ENCODE measurements around the gene BRAF.
"Not testable (repeated sequence)": the region's sequence is repeated elsewhere in the genome, so short reads cannot be mapped to it uniquely, and the experiment has no call there.

The BRAF gene

DNA sequence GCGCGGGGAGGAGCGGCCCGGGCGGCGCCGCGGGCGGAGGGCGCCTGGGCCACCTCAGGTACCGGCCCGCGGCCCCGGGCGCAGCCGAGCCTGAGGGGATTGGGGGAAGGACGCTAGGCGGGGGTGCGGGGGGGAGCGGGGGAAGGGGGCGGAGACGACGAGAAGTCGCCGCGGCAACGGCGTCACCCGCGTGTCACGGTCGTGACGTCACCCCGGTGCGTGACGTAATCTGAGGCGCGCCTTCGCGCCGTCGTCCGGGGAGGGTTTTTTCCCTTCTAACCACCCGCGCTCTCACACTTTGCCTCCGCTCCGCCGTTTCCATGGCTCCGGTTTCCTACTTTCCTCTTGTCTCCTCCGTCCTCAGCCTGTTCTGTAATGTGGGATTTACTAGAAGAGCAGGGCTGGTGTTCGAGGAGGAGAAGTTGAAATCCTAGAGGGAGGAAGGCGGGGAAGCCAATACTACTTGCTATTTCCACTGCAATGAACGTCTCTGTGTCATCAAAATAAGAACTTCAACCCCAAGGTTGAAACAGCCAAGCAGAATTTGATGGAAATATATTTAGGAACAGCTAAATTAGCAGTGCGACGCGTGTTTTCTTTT lies at the start of gene BRAF:
TSS of gene BRAF (minus strand) at position 109 of the 601 bp plus-strand sequence. CDS start 226 bp downstream, outside the sequence.
- DNase-seq = peak; percentile 100

DNA sequence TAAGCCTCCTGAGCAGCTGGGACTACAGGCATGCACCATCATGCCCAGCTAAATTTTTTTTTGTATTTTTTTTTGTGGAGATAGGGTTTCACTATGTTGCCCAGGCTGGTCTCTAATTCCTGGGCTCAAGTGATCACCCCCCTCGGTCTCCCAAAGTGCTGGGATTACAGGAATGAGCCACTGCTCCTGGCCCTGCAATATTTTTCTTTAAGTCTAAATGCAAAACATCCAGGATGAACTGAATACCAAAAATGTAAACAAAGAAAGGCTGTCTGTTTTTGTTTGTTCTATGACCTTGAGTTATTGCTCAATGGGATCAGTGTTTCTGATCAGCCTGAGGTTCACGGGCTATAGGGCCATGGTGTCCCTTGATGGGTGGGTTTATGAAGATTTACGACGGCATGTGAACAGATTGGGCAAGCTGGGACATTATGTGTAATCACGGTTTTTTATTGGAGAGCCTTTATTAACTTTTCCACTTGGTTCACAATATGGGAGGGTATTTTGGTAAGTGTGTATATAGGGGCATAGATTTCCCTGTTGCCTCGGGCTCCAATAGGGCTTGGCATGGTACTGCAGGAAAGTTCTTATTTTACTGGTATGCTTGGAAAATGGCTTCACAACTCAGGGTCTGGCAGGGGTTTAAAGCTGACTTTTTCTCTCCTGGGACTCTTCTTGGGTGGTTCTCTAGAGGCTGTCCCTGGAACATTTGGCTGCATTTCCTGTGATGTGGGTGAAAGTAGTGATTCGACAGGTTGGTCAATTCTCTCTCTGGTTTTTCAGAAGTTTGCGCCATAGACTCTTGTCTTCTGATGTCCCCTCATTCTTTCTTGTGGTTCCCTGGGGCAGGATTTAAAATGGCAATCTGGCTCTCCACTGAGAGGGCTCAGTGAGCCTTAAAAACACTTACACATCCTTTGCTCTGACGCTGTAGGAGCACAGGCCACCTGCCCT lies 48.4 kb upstream of the BRAF start:
- DNase-seq = no peak

DNA sequence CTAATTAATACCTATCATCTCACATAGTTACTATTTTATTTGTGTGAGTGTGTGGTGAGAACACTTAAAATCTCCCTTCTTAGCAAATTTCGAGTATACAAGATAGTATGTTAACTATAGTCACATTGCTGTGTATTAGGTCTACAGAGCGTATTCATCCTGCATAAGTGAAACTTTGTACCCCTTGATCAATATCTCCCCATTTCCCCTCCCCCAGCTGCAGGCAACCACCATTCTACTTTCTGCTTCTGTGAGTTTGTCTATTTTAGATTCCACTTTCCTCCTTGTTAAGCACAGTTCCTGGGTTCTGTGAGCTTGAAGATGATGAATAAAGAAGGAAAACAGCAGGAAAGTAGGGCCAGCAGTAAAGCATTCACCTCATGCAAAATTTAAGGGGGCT lies 47.6 kb upstream of the BRAF start:
- no peak for DNase-seq

DNA sequence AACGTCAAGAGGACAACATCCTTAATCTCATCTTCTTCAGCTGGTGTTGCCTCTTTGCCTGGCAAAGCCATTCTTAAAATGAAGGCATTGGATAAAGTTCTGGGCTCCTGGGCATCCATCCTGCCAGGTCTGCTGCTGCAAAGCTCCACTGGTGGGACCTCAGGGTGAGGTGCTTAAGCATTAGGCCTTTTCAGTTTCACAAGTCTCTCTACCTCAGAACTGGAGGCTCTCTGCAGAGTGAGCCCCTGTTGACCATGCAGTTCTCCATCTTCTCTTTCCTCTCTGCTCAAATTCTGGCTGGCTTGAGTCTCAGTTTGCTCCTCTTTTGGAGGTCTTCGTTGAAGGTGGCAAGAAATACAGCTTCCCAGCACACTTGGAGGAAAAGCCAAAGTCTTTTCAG lies 42.7 kb upstream of the BRAF start:
- DNase-seq = no peak

DNA sequence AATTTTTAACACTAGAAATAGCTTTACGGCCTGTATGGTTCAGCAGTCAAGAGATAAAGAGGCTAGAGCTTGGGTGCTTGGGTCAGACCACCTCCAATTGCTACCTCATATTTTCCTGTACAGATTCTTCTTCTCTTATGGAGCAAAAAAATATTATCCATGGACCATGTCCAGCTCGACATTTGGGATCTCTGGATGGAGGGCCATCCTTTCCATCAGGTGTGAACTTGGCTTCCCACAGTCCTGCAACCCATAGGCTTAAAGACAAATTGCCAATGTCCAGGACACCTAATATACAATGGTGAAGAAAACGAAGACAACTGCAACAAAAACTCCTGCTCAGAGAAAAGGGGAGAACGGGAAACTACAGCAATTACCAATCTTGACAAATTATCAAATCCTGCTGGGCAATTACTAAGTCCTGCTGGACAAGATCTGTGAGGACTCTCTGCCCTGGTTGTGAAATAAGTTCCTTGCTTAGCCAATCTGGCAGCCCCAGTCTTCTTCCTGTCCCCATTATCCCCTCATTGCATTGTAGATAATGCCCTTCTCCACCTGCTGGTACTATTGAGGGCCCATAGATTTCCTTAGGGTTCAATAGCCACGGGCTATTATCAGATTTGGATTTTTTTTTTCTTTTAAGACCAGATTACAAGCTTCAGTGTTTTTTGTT lies 42.0 kb upstream of the BRAF start:
- no peak for DNase-seq

DNA sequence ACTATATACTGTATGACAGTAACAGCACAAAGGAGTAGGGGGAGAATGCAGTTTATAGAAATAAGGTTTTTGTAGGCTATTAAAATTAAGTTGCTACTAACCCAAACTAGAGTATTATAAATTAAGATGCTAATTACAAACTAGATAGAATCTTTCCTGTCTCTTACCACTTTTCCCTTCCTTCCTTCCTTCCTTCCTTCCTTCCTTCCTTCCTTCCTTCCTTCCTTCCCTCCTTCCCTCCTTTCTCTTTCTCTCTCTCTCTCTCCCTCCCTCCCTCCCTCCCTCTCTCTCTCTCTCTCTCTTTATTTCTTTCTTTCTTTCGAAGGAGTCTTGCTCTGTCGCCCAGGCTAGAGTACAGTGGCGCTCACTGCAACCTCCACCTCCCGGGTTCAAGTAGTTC lies 36.4 kb upstream of the BRAF start:
- DNase-seq = no peak

DNA sequence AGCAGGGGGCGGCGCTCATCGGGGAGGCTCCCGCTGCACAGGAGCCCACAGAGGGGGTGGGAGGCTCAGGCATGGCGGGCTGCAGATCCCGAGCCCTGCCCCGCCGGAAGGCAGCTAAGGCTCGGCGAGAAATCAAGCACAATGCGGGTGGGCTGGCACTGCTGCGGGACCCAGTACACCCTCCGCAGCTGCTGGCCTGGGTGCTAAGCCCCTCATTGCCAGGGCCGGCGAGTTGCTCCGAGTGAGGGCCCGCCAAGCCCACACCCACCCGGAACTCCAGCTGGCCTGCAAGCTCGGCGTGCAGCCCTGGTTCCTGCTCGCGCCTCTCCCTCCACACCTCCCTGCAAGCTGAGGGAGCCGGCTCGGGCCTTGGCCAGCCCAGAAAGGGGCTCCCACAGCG lies 32.3 kb upstream of the BRAF start:
- not testable (repeated sequence) for DNase-seq

DNA sequence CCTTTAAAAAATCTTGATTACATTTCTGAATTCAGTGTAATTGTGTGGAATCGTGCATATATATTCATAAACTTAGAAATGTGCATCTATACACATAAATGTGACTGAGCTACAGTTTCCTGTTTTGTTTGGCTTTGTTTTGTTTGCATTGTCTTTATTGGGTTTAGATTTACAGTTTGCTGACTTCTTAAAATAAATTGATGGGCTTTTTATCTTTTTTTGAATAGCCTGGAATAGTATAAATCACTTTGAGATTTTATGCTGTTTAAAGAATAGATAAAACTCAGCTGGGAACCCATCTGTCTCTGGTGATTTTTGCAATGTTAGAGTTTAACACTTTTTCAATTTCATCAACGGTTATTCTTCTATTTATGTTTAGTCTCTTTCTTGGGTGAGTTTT lies 21.2 kb upstream of the BRAF start:
- DNase-seq = no peak

DNA sequence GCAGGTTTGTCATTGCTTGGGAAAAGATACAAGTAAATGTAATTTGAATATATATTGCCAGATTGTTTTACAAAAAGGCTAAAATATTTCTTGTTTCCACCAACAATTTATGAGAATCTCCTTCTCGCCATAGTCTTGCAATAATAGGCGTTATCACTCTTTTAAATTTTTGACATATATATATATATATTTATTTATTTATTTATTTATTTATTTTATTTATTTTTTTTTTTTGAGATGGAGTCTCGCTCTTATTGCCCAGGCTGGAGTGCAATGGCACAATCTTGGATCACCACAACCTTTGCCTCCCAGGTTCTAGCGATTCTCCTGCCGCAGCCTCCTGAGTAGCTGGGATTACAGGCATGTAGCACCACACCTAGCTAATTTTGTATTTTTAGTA lies 17.5 kb upstream of the BRAF start:
- not testable (repeated sequence) for DNase-seq

DNA sequence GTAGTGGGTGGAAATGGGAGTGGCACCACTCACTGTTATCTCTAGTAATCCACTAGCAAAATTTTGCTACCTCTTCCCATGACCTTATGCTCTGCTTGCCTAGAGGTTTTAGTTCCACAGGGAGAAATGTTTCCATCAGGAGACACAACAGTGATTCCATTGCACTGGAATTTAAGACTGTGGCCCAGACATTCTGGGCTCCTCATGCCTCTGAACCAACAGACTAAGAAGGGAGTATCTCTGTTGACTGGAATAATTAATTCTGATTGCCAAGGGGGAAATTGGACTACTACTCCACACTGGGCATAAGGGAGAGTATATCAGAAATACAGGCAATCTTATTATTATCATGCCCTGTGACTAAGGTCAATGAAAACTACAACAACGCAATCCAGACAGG lies 16.2 kb upstream of the BRAF start:
- no peak for DNase-seq

DNA sequence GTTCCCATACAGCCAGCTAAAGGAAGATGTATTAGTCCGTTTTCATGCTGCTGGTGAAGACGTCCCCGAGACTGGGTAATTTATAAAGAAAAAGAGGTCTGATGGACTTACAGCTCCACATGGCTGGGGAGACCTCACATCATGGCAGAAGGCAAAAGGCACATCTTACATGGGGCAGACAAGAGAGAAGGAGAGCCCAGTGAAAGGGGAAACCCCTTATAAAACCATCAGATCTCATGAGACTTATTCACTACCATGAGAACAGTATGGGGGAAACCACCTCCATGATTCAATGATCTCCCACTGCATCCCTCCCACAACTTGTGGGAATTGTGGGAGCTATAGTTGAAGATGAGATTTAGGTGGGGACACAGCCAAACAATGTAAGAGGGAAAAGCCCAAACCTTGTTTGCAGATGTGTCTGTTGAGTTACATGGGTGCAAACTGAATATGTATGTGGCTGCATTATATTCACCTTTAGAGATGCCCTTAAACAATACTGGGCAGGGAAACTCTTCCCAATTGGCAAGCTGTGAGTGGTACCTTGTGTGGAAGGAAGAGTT lies 13.1 kb upstream of the BRAF start:
- no peak for DNase-seq

DNA sequence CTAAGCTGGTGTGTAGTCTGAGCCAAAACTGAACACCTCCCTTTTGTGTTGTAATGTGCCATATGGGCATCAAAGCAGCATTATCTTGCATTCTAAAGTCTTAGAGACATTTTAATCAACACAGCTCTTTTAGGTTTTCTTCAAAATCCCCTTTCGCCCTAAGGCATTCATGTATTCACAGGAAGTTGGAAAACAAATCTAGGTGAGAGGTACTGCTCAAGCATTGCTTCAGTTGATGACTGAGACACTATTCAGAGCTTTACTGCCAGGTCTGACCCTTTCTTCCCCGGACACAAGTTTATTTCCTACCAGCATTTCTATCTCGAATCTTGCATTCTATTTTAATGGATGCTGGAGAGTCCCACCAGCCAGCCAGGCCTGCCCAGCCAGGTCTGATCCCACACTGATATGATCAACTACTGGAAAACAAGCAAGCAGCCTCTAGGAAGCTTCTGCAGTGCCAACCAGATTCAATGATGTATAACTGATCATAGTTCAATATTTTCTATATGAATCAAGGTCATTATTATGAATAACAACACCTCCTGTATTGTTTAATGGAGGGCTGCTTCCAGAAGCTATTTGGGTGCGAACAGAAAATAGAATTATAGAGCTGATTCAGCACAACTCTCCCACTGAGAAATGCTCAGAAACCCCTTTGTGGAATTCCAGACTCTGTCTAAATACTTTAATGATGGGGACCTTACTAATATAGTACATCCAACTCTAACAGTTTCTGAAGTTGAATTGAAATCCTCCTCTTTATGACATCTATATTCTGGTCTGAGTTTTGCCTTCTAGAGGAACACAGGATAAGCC lies 4.0 kb upstream of the BRAF start:
- DNase-seq = no peak

DNA sequence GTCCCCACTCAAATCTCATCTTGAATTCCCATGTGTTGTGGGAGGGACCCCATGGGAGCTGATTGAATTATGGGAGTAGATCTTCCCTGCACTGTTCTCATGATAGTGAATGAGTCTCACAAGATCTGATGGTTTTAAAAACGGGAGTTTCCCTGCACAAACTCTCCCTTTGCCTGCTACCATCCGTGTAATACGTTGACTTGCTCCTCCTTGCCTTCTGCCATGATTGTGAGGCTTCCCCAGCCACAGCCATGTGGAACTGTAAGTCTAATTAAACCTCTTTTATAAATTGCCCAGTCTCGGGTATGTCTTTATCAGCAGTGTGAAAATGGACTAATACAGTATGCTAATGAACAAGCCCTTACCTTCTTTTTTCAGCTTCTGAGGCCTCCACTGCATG lies 3.2 kb upstream of the BRAF start:
- not testable (repeated sequence) for DNase-seq

DNA sequence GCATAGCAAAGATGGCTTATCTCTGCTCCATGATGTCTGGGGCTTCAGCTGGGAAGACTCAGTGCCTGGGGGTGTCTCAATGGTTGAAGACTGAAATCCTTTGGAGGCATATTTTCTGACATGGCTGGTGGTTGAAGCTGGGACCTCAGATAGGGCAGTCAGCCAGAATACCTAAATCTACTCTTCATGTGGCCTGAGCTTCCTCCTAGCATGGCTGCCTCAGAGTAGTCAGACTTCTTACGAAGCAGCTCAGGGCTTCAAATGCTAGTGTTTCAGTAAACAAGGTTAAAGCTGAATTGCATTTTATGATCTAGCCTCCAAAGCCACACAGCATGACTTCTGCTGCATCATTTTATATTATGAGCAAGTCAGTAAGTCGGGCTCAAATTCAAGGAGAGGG lies 2.6 kb upstream of the BRAF start:
- no peak for DNase-seq

DNA sequence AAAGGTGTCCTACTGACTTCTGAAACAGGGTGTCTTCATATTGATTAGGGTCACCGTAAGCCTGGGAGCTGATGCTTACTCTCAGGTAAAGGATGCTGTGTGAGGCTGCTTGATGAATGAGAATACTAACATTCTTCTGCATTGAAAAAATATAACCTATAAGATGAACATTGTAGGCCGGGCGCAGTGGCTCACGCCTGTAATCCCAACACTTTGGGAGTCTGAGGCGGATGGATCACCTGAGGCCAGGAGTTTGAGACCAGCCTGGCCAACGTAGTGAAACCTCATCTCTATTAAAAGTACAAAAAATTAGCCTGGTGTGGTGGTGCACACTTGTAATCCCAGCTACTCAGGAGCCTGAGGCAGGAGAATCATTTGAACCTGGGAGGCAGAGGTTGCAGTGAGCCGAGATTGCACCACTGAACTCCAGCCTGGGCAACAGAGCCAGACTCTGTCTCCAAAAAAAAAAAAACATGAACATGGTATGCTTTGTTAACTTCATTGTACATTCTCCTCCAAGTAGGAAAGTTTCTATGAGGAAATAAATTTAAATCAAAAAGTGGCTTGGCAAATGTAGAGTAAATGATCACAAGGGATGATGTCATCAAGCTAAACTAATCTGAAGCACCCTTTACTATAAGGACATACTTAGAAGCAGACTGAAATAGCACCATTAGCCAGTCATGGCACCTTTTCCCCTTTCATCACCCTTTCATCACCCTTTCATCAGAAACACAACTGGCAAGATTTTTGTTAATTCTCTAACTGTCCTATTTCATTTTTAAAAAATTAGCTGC lies 1.5 kb upstream of the BRAF start:
- no peak for DNase-seq

DNA sequence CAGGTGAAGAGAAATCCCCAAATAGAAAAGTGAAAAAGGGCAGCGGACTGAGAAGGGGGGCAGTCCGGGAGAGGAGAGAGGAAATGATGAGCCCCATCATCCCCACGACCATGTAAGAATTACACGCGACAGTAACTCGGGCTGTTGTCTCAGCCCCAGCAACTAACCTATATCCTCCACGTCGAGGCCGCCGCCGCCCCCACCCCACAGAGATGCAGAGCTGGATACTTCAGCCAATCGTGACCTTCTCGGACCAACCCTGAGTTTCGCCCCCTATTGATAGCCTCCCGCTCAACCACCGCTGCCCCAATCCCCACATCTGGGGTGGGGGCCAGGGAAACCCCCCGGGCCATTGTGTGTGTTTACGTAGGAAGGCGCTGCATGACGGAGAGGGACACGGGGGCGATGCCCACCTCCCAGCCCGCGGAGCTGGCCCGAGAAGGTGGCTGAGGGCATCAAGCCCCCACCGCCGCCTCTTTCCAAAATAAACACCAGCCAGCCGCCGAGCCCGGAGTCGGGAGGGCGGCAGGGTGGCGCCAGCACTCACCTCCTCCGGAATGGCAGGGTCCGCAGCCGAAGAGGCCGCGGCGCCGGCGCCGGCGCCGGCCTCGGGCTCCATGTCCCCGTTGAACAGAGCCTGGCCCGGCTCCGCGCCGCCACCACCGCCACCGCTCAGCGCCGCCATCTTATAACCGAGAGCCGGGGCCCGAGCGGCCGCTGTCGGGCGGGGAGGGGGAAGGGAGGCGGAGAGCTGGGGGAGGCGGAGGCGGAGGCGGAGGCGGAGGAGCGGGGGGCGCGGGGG lies 509 bp downstream of the BRAF start:
- DNase-seq = peak; percentile 81

DNA sequence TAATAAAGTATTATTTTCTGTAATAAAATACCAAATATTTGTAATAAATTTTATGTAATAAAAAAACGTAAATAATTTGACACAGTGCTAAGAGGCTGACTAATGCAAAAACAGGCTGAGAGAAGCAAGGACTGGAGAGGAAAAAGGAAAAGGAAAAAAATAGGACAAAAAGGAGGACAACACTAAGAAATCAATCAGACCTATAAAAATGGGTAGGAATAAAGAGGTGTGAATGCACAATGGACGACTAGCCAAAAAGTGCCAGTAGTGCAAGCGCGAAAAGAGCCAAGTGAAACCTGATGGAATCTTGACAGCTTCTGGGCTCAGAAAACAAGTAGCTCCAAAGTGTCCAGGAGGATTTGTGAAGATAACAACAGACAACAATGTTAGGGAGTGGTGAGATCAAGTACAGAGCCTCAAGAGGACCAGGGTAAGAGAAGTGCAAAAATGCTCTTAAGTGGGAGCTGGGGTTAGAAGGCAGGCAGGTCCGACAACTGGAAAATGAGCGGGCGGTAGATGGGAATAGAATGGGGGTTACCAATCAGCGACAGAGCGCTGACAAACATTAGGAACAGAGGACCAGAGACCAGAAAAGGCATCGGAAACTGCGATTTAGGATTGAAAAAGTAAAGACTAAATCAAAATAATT lies 1.2 kb downstream of the BRAF start:
- no peak for DNase-seq

DNA sequence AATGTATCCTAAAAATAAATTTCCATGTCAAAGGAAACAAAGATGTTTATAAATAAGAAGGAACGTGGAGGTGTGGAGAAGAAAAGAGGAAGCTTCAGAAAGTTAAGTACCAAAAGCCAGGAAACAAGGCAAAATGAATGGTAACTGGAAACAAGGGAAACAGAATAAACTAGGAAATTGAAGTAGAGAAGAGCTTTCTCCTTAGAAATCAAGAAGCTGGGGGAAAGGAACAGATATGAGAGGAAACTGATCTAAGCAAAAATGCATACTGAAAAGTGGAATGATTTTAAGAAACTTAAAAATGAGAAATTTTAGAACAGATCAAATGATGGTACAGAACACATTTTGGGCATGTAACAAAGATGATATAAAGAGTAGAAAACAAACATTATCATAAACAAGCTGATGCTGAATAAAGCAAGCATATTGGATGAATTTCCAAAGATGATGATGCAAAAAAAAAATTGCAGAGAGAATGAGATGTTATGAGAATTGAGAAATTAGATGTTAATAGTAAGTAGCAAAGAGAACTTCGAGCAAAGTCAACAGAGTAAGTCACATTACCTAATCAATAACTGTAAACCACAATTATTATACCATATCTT lies 1.9 kb downstream of the BRAF start:
- DNase-seq = no peak

DNA sequence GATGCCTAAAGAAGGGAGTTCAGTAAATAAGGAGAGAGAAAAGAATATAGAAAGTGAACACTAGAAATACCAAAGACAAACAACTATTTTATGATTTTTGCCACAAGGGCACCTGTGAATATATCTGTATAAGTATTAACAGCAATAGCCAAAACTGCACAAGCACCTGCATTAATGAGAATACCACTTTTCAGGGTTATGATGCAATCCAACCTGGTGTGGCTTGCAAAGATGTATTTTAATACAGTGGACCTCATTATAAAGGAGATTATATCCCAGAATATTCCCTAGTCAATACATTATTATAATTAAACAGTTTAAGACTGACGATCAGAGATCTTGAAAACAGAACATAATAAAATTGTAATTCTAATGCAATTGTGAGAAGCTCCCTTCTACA lies 4.0 kb downstream of the BRAF start:
- DNase-seq = no peak

DNA sequence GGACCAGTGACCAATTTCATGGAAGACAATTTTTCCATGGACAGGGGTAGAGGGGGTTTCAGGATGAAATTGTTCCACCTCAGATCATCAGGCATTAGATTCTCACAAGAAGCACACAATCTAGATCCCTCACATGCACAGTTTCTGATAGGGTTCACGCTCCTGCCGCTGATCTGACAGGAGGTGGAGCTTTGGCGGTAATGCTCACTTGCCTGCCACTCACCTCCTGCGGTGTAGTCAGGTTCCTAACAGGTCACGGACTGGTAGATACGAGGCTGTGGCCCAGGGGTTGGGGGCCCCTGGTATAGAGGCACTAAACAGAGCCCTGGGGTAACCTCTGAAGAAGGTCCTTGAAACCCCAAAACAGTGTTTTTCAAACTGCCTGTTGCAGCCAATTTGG lies 6.5 kb downstream of the BRAF start:
- DNase-seq = no peak
